ENCODE data around the gene KCNMB3.

The KCNMB3 gene

GRCh38 chr3:179297971-179298725 lies 47.2 kb upstream of the KCNMB3 start:
- H4K91ac ChIP-seq (ENCODE audit: low read length): no peak overlapping the region
- no peak overlapping the region for H2BK12ac ChIP-seq (ENCODE audit: low read length in 2 of 2)
- H3K9me3 ChIP-seq (ENCODE audit: control insufficient read depth, low read length): no peaks in the 10 kb centered on the region
- H3K36me3 ChIP-seq (ENCODE audit: control insufficient read depth in 1 of 2, insufficient read depth in 2 of 2, low read depth in 1 of 2, low read length in 2 of 2): no peaks in the 10 kb centered on the region
- H3K4ac ChIP-seq (ENCODE audit: low read depth in 1 of 2, low read length in 2 of 2): no peak overlapping the region
- H3K4me1 ChIP-seq (ENCODE audit: control insufficient read depth, insufficient read depth, low read depth, low read length): no peaks in the 10 kb centered on the region
- no peak overlapping the region for H2BK120ac ChIP-seq (ENCODE audit: low read depth, low read length)
- H4K8ac ChIP-seq (ENCODE audit: low read length): peak overlapping the region; percentile 45
- no peak overlapping the region for H3K14ac ChIP-seq (ENCODE audit: low read length in 2 of 2)
- 84% methylated on average over 4 of the region's 5 CpGs for WGBS
- H3K23ac ChIP-seq (ENCODE audit: low read length in 2 of 2): no peak overlapping the region
- no peak overlapping the region for H2BK5ac ChIP-seq (ENCODE audit: low read depth, low read length, poor library complexity, severe bottlenecking)
- H2BK15ac ChIP-seq (ENCODE audit: low read depth, poor library complexity, severe bottlenecking): no peak overlapping the region
- H2AK5ac ChIP-seq (ENCODE audit: low read length, severe bottlenecking): no peak overlapping the region
- H2AFZ ChIP-seq (ENCODE audit: low read depth, low read length): no peak overlapping the region
- H3K4me3 ChIP-seq (ENCODE audit: insufficient read depth in 1 of 2, low read depth in 1 of 2, low read length in 2 of 2): no peak overlapping the region
- H3K79me1 ChIP-seq (replicated peaks; ENCODE audit: low read length, poor library complexity, severe bottlenecking): no peaks in the 10 kb centered on the region
- no peak overlapping the region for H3K27ac ChIP-seq (ENCODE audit: low read length, poor library complexity, severe bottlenecking)
- H3K27me3 ChIP-seq (ENCODE audit: control insufficient read depth in 1 of 2, insufficient read depth in 1 of 2, low read length in 2 of 2): peaks cover 0 to 17% of the 10 kb centered on the region in 2 experiments
- DNase-seq: peak; percentile 55
- H3K9ac ChIP-seq (ENCODE audit: low read length): no peak overlapping the region
- H3K18ac ChIP-seq (ENCODE audit: low read depth in 1 of 2, low read length in 2 of 2): no peak overlapping the region
- no peak overlapping the region for H3K4me2 ChIP-seq (ENCODE audit: low read length, poor library complexity, severe bottlenecking)

DNA sequence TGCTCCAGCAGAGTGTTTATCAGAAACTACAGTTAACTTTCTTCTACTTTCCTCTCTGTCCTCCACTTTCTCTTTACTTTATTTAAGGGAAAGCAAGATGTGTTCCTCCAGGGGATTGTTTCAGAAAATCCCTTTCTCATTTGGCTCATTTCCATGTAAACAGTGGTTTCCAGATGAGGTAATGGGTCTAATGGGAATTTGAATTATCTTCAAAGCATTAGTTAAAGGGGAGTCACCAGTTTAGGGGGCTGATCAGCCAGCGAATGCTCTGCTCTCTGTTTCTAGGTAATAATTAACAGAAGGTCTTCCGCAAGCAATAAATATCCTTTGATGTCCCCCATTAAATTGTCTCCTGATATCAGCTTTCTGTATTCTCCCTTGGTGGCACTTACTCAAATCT lies 41.5 kb upstream of the KCNMB3 start:
- Histone ChIP-seq H3K4me3 (ENCODE audit: insufficient read depth in 1 of 2, low read depth in 1 of 2, low read length in 2 of 2) (no peak overlapping the region), H3K79me1 (replicated peaks; ENCODE audit: low read length, poor library complexity, severe bottlenecking) (no peaks in the 10 kb centered on the region), H3K9me3 (ENCODE audit: control insufficient read depth, low read length) (no peaks in the 10 kb centered on the region), H3K4ac (ENCODE audit: low read depth in 1 of 2, low read length in 2 of 2) (no peak overlapping the region), H2BK5ac (ENCODE audit: low read depth, low read length, poor library complexity, severe bottlenecking) (no peak overlapping the region), H4K8ac (ENCODE audit: low read length) (no peak overlapping the region), H3K4me2 (ENCODE audit: low read length, poor library complexity, severe bottlenecking) (no peak overlapping the region), H3K18ac (ENCODE audit: low read depth in 1 of 2, low read length in 2 of 2) (no peak overlapping the region), H3K4me1 (ENCODE audit: control insufficient read depth, insufficient read depth, low read depth, low read length) (peaks cover 3% of the 10 kb centered on the region), H3K9ac (ENCODE audit: low read length) (no peak overlapping the region), H3K23ac (ENCODE audit: low read length in 2 of 2) (no peak overlapping the region), H4K91ac (ENCODE audit: low read length) (no peak overlapping the region), H3K36me3 (ENCODE audit: control insufficient read depth in 1 of 2, insufficient read depth in 2 of 2, low read depth in 1 of 2, low read length in 2 of 2) (no peaks in the 10 kb centered on the region), H3K14ac (ENCODE audit: low read length in 2 of 2) (no peak overlapping the region), H3K27me3 (ENCODE audit: control insufficient read depth in 1 of 2, insufficient read depth in 1 of 2, low read length in 2 of 2) (peaks cover 0 to 16% of the 10 kb centered on the region in 2 experiments), H2BK12ac (ENCODE audit: low read length in 2 of 2) (no peak overlapping the region), H3K27ac (ENCODE audit: low read length, poor library complexity, severe bottlenecking) (no peak overlapping the region), H2BK15ac (ENCODE audit: low read depth, poor library complexity, severe bottlenecking) (no peak overlapping the region), H2BK120ac (ENCODE audit: low read depth, low read length) (no peak overlapping the region), H2AFZ (ENCODE audit: low read depth, low read length) (no peak overlapping the region), H2AK5ac (ENCODE audit: low read length, severe bottlenecking) (no peak overlapping the region)
- DNase-seq: peak; percentile 60
- WGBS: 100% methylated on average over 2 of the region's 2 CpGs

DNA sequence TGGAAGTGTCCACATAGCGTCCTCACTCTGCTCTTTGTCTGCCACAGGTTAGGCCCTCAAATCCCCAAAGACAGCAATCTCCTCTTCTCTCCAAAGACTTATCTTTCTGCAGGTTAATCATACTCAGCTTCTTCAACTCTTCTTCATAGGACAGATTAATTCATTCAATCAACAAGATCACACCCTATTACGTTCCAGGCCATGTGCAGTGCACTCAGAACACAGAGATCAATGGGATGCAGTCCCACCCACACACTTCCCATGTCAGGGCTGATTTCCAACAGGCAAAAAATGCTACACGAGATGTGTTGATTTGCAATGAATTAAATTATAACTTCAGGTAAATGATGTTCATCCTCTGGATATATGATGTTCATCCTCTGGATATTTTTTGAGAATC lies 38.4 kb upstream of the KCNMB3 start:
- no peak overlapping the region for H4K91ac ChIP-seq (ENCODE audit: low read length)
- H2AFZ ChIP-seq (ENCODE audit: low read depth, low read length): no peak overlapping the region
- no peak overlapping the region for H3K4me3 ChIP-seq (ENCODE audit: insufficient read depth in 1 of 2, low read depth in 1 of 2, low read length in 2 of 2)
- 94% methylated on average over 2 of the region's 3 CpGs for WGBS
- H3K4ac ChIP-seq (ENCODE audit: low read depth in 1 of 2, low read length in 2 of 2): no peak overlapping the region
- H2BK12ac ChIP-seq (ENCODE audit: low read length in 2 of 2): no peak overlapping the region
- H3K9me3 ChIP-seq (ENCODE audit: control insufficient read depth, low read length): no peaks in the 10 kb centered on the region
- H3K36me3 ChIP-seq (ENCODE audit: control insufficient read depth in 1 of 2, insufficient read depth in 2 of 2, low read depth in 1 of 2, low read length in 2 of 2): no peaks in the 10 kb centered on the region
- no peak overlapping the region for H3K18ac ChIP-seq (ENCODE audit: low read depth in 1 of 2, low read length in 2 of 2)
- H3K27me3 ChIP-seq (ENCODE audit: control insufficient read depth in 1 of 2, insufficient read depth in 1 of 2, low read length in 2 of 2): peaks cover 0 to 7% of the 10 kb centered on the region in 2 experiments
- H3K9ac ChIP-seq (ENCODE audit: low read length): no peak overlapping the region
- no peak overlapping the region for H2BK120ac ChIP-seq (ENCODE audit: low read depth, low read length)
- H2AK5ac ChIP-seq (ENCODE audit: low read length, severe bottlenecking): no peak overlapping the region
- H4K8ac ChIP-seq (ENCODE audit: low read length): no peak overlapping the region
- H3K4me2 ChIP-seq (ENCODE audit: low read length, poor library complexity, severe bottlenecking): no peak overlapping the region
- H2BK15ac ChIP-seq (ENCODE audit: low read depth, poor library complexity, severe bottlenecking): no peak overlapping the region
- no peaks in the 10 kb centered on the region for H3K79me1 ChIP-seq (replicated peaks; ENCODE audit: low read length, poor library complexity, severe bottlenecking)
- no peak overlapping the region for H3K27ac ChIP-seq (ENCODE audit: low read length, poor library complexity, severe bottlenecking)
- no peak overlapping the region for H3K14ac ChIP-seq (ENCODE audit: low read length in 2 of 2)
- H3K4me1 ChIP-seq (ENCODE audit: control insufficient read depth, insufficient read depth, low read depth, low read length): peaks cover 3% of the 10 kb centered on the region
- H3K23ac ChIP-seq (ENCODE audit: low read length in 2 of 2): no peak overlapping the region
- DNase-seq: no peak
- H2BK5ac ChIP-seq (ENCODE audit: low read depth, low read length, poor library complexity, severe bottlenecking): no peak overlapping the region

DNA sequence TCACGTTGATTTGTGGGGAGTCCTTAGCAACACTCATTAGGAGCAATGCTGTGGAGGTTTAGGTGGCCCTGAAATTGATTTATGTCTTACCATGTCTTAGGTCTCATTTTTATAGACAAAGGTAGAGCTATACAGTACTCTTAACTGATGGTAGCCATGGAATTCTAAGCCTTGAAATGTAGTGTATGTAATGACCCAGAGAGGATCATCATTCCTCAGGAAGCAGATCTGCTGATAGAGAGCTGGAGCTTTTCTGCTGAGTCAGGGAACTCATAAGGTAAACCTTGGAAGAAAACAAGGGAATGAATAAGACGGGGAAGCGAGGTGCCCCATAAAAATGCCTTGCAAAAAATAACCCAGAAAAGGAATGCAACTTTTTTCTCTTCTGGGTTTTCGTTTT lies 37.9 kb upstream of the KCNMB3 start:
- H3K4me3 ChIP-seq (ENCODE audit: insufficient read depth in 1 of 2, low read depth in 1 of 2, low read length in 2 of 2): no peak overlapping the region
- no peak for DNase-seq
- no peak overlapping the region for H2AK5ac ChIP-seq (ENCODE audit: low read length, severe bottlenecking)
- H3K4me2 ChIP-seq (ENCODE audit: low read length, poor library complexity, severe bottlenecking): no peak overlapping the region
- H4K91ac ChIP-seq (ENCODE audit: low read length): no peak overlapping the region
- H3K36me3 ChIP-seq (ENCODE audit: control insufficient read depth in 1 of 2, insufficient read depth in 2 of 2, low read depth in 1 of 2, low read length in 2 of 2): no peaks in the 10 kb centered on the region
- no peak overlapping the region for H3K4ac ChIP-seq (ENCODE audit: low read depth in 1 of 2, low read length in 2 of 2)
- H3K18ac ChIP-seq (ENCODE audit: low read depth in 1 of 2, low read length in 2 of 2): no peak overlapping the region
- no peaks in the 10 kb centered on the region for H3K79me1 ChIP-seq (replicated peaks; ENCODE audit: low read length, poor library complexity, severe bottlenecking)
- no peak overlapping the region for H2BK5ac ChIP-seq (ENCODE audit: low read depth, low read length, poor library complexity, severe bottlenecking)
- H2BK15ac ChIP-seq (ENCODE audit: low read depth, poor library complexity, severe bottlenecking): no peak overlapping the region
- H3K23ac ChIP-seq (ENCODE audit: low read length in 2 of 2): no peak overlapping the region
- no peak overlapping the region for H3K9ac ChIP-seq (ENCODE audit: low read length)
- whole genome bisulfite sequencing: 67% methylated on average over 4 of the region's 4 CpGs
- H3K14ac ChIP-seq (ENCODE audit: low read length in 2 of 2): no peak overlapping the region
- no peak overlapping the region for H2BK120ac ChIP-seq (ENCODE audit: low read depth, low read length)
- H3K4me1 ChIP-seq (ENCODE audit: control insufficient read depth, insufficient read depth, low read depth, low read length): peaks cover 3% of the 10 kb centered on the region
- H3K9me3 ChIP-seq (ENCODE audit: control insufficient read depth, low read length): no peaks in the 10 kb centered on the region
- H3K27ac ChIP-seq (ENCODE audit: low read length, poor library complexity, severe bottlenecking): no peak overlapping the region
- peaks cover 0 to 7% of the 10 kb centered on the region in 2 experiments for H3K27me3 ChIP-seq (ENCODE audit: control insufficient read depth in 1 of 2, insufficient read depth in 1 of 2, low read length in 2 of 2)
- H2AFZ ChIP-seq (ENCODE audit: low read depth, low read length): no peak overlapping the region
- no peak overlapping the region for H4K8ac ChIP-seq (ENCODE audit: low read length)
- no peak overlapping the region for H2BK12ac ChIP-seq (ENCODE audit: low read length in 2 of 2)

All from mesenchymal stem cell (in vitro differentiated cells and primary cell).